OCI-LY1 (cell line): Measurements from ENCODE around the gene DCP1B.

Source experiments
- EZH2 ChIP-seq: fragments of 200-600 bp; sonication (generic), shearing (Covaris generic); IDR thresholded peaks from 2 replicates; pipeline ENCODE4 v1.8.0; 2017; ENCODE audit warnings: borderline replicate concordance, mixed run types, mild to moderate bottlenecking, antibody characterized with exemption, low read length, moderate library complexity, mixed read lengths
- TF ChIP-seq, protein P1 (sequence below): fragments of 200-600 bp; sonication (generic), shearing (Covaris generic); IDR thresholded peaks from 2 replicates; pipeline ENCODE4 v1.5.1; 2017; ENCODE audit warnings: mild to moderate bottlenecking, antibody characterized with exemption, low read length, moderate library complexity, mixed read lengths

DNA sequence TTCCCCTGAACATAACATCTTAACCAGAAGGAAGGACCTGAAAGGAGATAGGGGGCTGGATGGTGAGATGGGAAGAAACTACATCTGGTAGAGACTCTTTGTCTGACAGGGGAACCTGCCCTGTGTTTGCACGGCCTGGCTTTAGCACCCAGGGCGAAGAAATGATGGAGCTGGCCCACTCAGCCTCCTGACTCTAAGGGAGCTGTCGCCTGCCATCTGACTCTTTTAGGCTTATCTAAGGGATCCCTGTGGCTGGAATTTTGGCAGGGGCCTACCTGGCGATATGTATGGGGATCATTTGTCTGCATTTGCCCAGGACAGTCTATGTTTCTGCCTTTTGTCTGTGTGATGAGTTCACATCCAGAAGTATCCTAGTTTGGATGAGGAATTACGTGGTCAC is 70.2 kb downstream of the DCP1B start:
- TF ChIP-seq, protein P1, sequence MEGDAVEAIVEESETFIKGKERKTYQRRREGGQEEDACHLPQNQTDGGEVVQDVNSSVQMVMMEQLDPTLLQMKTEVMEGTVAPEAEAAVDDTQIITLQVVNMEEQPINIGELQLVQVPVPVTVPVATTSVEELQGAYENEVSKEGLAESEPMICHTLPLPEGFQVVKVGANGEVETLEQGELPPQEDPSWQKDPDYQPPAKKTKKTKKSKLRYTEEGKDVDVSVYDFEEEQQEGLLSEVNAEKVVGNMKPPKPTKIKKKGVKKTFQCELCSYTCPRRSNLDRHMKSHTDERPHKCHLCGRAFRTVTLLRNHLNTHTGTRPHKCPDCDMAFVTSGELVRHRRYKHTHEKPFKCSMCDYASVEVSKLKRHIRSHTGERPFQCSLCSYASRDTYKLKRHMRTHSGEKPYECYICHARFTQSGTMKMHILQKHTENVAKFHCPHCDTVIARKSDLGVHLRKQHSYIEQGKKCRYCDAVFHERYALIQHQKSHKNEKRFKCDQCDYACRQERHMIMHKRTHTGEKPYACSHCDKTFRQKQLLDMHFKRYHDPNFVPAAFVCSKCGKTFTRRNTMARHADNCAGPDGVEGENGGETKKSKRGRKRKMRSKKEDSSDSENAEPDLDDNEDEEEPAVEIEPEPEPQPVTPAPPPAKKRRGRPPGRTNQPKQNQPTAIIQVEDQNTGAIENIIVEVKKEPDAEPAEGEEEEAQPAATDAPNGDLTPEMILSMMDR, result no peak
- no peak for TF ChIP-seq EZH2
